MM.1S (cell line): ENCODE data around the gene GSX1.

Experiments used
- CTCF ChIP-seq: fragments of 300-600 bp; sonication (generic); IDR thresholded peaks from 2 replicates; pipeline ENCODE4 v1.5.1; 2016; ENCODE audit warnings: antibody characterized with exemption, low read length, mixed read lengths
- EZH2phosphoT487 ChIP-seq: fragments of 300-600 bp; sonication (generic); IDR thresholded peaks from 2 replicates; pipeline ENCODE4 v1.6.1; 2018; ENCODE audit warnings: antibody characterized with exemption, low read length

GRCh38 chr13:27833206-27833605 lies 40.9 kb downstream of the GSX1 start:
- TF ChIP-seq CTCF (no peak), EZH2phosphoT487 (no peak)
